Ramos (cell line): Measurements from ENCODE around the gene NLRP6.
"Not testable (repeated sequence)": the region's sequence is repeated elsewhere in the genome, so short reads cannot be mapped to it uniquely, and the experiment has no call there.

Source experiments
- in situ Hi-C: fragments of 300-500 bp; cut with MboI; formaldehyde crosslinking; loops from one replicate; pipeline ENCODE4 v1.14.3; 2022; ENCODE audit warnings: low sequenced_read_pairs; ENCODE audit not compliant: unreplicated experiment

The NLRP6 gene

GRCh38 chr11:333616-334263 lies 55.5 kb downstream of the NLRP6 start:
- in situ Hi-C loops: not testable (repeated sequence)

DNA sequence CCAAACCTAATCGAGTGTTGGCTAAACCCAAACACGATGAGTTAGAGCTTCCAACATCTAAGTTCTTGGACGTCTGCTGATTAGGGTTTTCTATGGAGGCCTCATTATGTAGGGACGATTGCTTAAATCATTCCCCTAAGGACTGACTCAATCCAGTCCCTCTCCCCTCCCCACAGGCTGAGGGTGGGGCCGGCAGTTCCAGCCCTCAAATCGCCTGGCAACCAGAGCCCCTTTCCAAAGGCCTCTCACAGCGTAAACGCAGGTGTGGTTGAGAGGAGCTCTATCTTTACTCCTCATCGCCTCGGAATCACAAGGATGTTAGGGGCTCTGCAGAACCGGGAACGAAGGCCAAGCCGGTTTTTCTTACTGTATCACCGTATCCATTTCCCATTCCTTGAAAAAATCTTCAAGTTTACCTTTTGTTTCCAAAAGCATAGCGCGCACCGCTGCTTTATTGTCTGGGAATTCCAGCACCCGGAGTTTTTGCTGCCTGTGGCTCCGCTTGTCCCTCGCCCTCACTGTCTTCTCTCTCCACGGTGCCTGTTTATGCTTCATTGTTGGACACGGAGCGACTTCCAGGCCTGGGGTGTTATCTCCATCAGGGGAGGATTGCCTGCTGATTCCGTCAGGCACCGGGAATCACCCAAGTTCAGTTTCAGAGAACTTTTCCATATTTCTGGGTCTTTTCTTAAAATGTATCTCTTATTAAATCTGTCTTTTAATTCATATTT lies 56.2 kb downstream of the NLRP6 start:
- in situ Hi-C loops: no loop called here
